Bronchial epithelial cell (primary cell): Measurements from ENCODE around the gene PM20D2. TPM values are rescaled to one million over a fixed set of nuclear protein-coding genes. Genes with fewer than 3 reads are reported as not detected.
A peak's percentile ranks its signal among the peaks of the same experiment; 100 is the strongest.

ENCODE experiments used
- DNase-seq: peaks from one replicate; pipeline ENCODE4 v3.0.0-alpha.2; 2010; ENCODE audit warnings: low read depth
- FAIRE-seq: peaks from 2 replicates; lab custom pipeline; 2011; peaks lifted over from hg19 to GRCh38; lab: Jason Lieb, UNC
- H3K27me3 ChIP-seq: 2 replicates; pipeline ENCODE4 v1.5.1; 2011; ENCODE audit warnings: low read length; ENCODE audit not compliant: control insufficient read depth, insufficient read depth
- H3K36me3 ChIP-seq: 2 replicates; pipeline ENCODE4 v1.5.1; 2011; ENCODE audit warnings: low read length; ENCODE audit not compliant: control insufficient read depth, insufficient read depth
- H3K4me3 ChIP-seq: 2 replicates; pipeline ENCODE4 v1.5.1; 2011; ENCODE audit warnings: mild to moderate bottlenecking, low read depth, low read length, control low read depth
- total RNA-seq: library from RNA; depleted of rRNA; stranded (reverse); fragments of >200 nt; gene quantifications from 2 replicates; pipeline ENCODE4 v1.2.1, GENCODE V29; 2014
- TF ChIP-seq, protein P1 (sequence below): IDR thresholded peaks from 2 replicates; pipeline ENCODE4 v1.5.1; 2011; ENCODE audit warnings: mild to moderate bottlenecking, moderate library complexity, low read length, control low read depth, inconsistent platforms; ENCODE audit not compliant: insufficient read depth, severe bottlenecking

Gene PM20D2, protein sequence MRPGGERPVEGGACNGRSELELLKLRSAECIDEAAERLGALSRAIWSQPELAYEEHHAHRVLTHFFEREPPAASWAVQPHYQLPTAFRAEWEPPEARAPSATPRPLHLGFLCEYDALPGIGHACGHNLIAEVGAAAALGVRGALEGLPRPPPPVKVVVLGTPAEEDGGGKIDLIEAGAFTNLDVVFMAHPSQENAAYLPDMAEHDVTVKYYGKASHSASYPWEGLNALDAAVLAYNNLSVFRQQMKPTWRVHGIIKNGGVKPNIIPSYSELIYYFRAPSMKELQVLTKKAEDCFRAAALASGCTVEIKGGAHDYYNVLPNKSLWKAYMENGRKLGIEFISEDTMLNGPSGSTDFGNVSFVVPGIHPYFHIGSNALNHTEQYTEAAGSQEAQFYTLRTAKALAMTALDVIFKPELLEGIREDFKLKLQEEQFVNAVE
- total RNA-seq, result 6.1 and 7.1 TPM in 2 replicates

DNA sequence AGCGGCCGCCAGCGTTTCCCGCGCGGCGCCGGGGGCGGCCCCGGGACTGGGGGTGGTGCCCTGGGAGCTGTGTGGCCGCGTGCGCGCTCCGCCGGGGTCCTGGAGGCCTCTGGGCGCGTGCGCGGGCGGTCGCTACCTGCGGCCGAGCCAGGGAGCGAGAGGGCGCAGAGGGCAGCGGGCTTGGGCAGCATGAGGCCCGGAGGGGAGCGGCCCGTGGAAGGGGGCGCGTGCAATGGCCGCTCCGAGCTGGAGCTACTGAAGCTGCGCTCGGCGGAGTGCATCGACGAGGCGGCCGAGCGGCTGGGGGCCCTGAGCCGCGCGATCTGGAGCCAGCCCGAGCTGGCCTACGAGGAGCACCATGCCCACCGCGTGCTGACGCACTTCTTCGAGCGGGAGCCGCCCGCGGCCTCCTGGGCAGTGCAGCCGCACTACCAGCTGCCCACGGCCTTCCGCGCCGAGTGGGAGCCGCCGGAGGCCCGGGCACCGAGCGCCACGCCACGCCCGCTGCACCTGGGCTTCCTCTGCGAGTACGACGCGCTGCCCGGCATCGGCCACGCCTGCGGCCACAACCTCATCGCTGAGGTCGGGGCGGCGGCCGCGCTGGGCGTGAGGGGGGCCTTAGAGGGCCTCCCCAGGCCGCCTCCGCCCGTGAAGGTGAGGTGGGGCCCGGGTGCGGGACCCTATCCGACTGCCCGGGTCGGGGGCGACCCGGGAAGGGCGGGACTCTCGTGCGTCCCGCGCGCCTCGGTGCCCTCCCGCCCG lies at the start of gene PM20D2:
PM20D2 (plus strand) TSS at position 100 of the 762 bp plus-strand sequence; CDS start at position 190, 90 bp downstream.
- peak within 1 kb of the TSS; percentile 74 for H3K4me3 ChIP-seq
- no peaks in the 10 kb centered on the region for H3K36me3 ChIP-seq
- TF ChIP-seq, protein P1, sequence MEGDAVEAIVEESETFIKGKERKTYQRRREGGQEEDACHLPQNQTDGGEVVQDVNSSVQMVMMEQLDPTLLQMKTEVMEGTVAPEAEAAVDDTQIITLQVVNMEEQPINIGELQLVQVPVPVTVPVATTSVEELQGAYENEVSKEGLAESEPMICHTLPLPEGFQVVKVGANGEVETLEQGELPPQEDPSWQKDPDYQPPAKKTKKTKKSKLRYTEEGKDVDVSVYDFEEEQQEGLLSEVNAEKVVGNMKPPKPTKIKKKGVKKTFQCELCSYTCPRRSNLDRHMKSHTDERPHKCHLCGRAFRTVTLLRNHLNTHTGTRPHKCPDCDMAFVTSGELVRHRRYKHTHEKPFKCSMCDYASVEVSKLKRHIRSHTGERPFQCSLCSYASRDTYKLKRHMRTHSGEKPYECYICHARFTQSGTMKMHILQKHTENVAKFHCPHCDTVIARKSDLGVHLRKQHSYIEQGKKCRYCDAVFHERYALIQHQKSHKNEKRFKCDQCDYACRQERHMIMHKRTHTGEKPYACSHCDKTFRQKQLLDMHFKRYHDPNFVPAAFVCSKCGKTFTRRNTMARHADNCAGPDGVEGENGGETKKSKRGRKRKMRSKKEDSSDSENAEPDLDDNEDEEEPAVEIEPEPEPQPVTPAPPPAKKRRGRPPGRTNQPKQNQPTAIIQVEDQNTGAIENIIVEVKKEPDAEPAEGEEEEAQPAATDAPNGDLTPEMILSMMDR, result no peak
- DNase-seq (peak; percentile 14), FAIRE-seq (no peak)
- H3K27me3 ChIP-seq, result no peaks in the 10 kb centered on the region

DNA sequence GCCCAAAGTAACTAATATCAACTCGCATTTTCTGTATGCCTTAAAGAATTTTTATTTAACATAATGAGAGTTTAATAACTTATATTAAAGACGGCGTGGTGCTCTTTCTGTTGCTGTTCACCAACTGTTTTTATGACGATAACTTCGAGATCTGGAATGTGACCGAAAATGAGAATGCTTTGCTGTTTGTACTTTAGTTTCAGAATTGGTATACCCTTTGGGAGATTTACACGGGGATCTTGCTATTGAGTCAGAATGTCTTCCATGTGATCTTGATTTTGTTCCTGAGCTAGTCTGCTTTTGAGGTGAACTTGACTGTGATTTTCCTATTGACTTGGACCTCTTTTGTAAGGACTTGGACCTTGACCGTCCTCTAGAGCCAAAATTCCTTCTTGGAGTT lies 47.4 kb upstream of the PM20D2 start:
- H3K27me3 ChIP-seq, result no peaks in the 10 kb centered on the region
- no peak for DNase-seq
- FAIRE-seq, result no peak
- no peaks in the 10 kb centered on the region for H3K36me3 ChIP-seq
- H3K4me3 ChIP-seq, result no peak overlapping the region
- TF ChIP-seq, protein P1, result no peak

DNA sequence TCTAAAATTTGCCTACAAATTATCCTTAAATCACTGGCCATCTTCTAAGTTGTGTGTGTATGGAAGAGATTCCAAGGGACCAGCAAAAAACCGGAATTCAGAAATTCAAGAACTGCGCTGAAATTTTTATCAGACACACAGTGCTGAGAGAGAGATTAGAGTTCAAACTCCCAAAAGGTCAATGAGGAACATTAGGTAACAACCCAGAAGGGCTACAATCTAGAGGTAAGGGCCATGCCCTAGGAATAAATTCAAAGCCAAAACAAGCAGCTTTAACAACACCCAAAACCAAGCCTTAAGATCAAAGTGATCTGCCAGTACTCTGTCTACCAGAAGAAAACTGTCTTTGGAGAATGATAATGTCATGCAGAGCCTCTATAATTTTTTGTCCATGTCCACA lies 45.7 kb upstream of the PM20D2 start:
- FAIRE-seq, result no peak
- no peak overlapping the region for H3K4me3 ChIP-seq
- H3K36me3 ChIP-seq, result no peaks in the 10 kb centered on the region
- H3K27me3 ChIP-seq, result no peaks in the 10 kb centered on the region
- no peak for DNase-seq
- TF ChIP-seq, protein P1, result no peak

DNA sequence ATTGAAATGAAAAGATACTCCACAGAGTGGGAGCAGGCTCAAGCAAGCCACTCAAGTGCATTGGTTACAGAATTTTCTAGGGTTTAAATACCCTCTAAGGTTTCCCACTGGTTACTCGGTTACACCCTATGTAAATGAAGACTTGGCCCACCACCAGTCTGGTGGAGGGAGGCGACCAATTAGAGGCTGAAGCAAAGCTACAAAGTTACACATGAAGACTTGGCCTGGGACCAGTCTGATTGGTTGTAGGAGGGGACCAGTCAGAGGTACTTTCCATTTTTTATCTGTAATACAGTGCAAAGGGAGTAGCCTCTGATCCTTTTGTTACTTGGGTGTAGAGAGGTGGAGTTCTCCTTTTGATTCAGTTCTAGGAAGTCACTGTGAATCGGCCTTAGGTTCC lies 35.6 kb upstream of the PM20D2 start:
- Histone ChIP-seq H3K27me3 (no peaks in the 10 kb centered on the region), H3K4me3 (no peak overlapping the region), H3K36me3 (no peaks in the 10 kb centered on the region)
- TF ChIP-seq, protein P1, result no peak
- DNase-seq (no peak), FAIRE-seq (no peak)

DNA sequence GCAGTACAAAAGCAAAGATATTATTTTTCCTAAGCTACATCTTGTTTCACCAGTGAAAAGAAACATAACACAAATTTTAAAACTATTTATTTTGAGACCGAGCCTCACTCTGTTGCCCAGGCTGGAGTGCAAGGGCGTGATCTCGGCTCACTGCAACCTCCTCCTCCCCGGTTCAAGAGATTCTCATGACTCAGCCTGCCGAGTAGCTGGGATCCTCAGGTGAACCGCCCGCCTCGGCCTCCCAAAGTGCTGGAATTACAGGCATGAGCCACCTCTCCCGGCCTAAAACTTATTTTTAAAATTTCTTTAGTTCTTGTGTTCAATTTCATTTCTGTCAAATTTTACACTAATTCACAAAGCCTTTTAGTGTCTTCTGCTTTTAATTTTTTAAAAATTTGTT lies 33.9 kb upstream of the PM20D2 start:
- DNase-seq, result no peak
- FAIRE-seq, result no peak
- TF ChIP-seq, protein P1, result no peak
- Histone ChIP-seq H3K4me3 (no peak overlapping the region), H3K27me3 (no peaks in the 10 kb centered on the region), H3K36me3 (no peaks in the 10 kb centered on the region)
